ENCODE measurements around the gene CRHR1.

GRCh38 chr17:45789874-45790273 lies 5.8 kb downstream of the CRHR1 start:
- TF ChIP-seq EZH2 (IDR thresholded peaks at IDR 0.05), result no peak
- TF ChIP-seq POLR2AphosphoS5 (IDR thresholded peaks at IDR 0.05; ENCODE audit: borderline replicate concordance, low read depth, low read length), result no peak
